Fibroblast of gingiva (primary cell): ENCODE measurements around the gene FAF1.

Source experiments
- DNase-seq: peaks from one replicate; pipeline ENCODE4 v3.0.0-alpha.2; 2011; ENCODE audit warnings: low read depth

The FAF1 gene

DNA sequence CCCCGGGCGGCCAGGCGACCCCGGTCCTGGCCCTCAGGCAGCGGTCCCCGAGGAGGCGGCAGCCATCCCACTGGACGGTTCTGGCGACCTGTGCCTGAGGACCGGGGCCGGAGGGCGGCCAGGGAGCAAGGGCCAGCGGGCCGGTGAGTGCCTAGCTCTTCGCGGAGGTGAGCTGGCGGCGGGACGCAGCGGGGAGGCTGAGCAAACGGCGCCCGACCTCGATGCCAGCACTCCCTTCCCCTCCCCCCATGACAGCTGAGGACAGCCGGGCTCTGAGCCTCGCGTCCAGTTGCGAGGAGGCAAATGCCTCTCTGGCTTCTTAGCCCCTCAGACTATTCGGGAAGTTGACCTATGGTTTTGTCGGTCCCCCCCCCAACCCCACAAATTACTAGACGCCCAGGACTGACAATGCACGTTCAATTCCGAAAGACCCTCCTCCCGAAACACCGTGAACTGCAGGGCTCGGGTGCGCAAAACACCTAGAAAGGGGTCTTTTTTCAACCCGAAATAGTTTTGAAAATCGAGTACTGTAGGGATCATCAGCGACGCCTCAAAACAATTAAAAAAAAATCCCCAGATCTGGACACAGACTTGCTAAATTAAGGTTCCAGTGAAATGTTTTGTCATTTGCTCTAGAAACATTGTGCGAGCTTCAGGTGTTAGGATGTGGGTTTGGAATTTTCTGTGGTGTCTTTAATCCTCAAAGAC, 18.2 kb upstream of the FAF1 start:
- DNase-seq = peak; percentile 61

DNA sequence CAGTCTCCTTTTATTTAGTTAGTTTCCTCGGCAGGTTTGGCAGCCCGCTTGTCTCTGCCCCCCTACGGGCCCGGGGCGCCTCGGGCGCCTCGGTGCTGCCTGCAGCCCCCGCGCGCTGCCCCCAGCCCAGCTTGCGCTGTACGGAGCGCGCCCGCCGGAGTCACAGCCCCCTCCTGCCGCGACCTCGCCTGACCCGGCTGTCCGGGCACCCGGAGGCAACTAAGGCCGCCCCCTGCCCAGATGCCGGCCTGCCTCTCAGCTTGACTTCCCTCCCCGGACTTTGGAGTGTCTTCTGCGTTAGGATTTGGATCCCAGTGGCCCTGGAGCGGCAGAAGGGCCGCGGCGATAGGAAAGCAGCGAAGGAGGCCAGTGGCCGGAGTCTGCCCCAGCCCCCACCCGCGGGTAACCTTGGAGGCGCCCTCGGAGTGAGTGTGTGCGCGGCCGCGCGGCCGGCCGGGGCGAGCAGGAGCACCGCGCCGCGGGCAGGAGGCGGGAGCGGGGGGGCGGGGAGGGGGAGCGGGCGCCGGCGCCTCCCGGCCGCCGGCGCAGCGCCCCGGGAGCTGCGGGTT, 17.6 kb upstream of the FAF1 start:
- peak; percentile 74 for DNase-seq

DNA sequence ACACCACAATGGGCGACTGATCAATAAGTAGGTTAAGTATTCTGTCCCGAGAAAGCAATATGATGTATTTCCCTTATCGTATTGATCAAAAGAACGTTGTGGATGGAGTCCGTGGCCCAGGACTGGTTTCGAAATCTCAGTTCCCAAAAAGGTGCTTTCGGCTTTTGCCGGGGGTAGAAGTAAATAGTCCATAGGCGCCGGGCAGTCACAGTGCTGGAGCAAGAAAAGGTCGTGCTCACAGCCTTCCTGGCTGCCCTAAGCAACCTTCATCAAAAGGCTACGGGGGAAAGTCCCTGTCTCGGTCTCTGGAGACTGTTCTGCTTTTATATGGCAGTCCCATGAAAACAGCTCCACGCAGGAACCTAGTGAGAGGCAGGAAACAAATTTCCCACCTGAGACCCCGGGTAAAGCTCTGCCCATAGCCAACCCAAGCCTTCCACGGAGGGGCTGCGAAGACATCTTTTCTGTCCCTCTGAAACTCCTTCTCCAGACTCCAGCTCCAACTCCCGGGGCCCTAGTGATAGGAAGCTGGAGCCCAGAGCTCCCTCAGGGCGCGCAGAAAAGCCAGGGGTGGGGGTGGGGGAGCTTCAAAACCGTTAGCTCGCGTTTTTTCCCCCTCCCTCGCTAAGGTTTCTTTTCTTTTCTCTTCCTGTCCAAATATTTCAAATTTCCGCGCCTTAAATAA, 17.0 kb upstream of the FAF1 start:
- DNase-seq = peak; percentile 51

DNA sequence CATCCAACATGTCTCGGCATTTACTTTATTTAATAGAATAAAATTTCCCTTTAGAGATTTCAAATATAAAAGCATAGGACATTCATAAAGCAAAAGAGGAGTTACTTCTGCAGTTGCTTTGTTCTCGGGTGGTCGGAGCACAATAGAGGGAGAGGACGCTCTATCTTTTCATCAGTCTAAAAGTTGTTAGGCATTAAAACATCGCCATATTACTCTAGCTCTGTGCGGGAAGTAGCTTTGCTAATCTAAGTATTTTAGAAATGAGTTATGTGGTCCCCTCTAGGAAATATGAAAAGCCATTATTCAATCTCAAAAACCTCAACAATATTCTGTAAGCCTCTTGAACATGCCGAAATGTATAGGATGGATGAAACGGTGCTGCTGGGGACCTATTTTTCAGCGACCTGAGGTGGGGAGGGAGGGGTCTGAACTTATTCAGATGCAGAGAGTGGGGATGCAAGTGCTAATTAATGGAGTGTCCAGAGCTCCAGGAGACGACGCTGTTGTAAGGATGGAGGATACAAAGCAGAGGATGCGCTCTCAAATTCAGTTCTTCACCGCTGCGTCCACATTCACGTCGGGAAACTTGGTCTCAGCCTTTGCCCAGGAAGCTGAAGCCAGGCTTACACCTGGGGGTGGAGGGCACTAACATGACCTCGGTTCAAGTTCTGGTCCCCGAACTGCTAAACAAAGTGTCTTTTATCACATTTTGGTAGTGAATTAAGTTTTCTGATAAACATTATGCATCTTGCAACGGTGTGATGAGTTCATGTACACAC, 16.2 kb upstream of the FAF1 start:
- no peak for DNase-seq

DNA sequence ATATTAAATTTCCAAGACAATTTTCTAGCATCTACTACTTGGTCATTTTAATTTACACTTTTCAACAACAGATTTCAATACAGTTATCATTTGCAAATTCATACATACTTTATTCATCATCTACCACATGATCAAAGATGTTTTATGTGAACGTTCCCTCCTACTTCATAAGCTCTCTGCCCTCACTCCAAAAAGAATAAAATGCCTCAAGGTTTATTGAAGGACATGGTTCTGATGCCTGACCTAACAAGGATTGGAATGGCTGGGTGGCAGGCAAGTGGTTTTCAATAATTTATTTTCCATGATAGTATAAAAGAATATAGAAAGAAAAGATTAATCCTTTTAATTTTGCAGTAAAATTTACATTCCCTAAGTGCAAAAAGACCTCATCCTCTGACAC, 15.4 kb upstream of the FAF1 start:
- DNase-seq = no peak

DNA sequence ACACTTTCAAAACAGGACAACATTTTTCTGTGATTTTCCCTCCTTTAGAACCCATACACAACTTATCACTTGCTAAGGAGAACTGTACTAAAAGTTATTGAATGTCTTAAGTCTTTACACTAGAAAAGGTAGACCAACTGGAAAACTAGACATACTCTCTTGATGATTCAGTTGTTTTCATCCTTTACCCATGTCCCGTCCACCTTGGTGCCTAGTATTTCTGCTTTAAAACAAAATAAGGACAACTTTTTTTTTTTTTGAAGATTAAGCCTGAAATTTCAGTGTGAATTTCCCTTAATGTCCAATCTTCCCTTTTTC, 14.5 kb upstream of the FAF1 start:
- DNase-seq = no peak

DNA sequence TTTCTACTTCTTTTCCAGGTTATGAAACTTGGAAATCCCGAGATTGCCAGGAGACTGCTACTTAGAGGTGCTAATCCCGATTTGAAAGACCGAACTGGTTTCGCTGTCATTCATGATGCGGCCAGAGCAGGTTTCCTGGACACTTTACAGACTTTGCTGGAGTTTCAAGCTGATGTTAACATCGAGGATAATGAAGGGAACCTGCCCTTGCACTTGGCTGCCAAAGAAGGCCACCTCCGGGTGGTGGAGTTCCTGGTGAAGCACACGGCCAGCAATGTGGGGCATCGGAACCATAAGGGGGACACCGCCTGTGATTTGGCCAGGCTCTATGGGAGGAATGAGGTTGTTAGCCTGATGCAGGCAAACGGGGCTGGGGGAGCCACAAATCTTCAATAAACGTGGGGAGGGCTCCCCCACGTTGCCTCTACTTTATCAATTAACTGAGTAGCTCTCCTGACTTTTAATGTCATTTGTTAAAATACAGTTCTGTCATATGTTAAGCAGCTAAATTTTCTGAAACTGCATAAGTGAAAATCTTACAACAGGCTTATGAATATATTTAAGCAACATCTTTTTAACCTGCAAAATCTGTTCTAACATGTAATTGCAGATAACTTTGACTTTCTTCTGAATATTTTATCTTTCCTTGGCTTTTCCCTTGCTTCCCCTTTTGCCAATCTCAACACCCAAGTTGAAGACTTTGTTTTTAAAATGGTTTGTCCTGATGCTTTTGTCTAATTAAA, 14.0 kb upstream of the FAF1 start:
- no peak for DNase-seq

DNA sequence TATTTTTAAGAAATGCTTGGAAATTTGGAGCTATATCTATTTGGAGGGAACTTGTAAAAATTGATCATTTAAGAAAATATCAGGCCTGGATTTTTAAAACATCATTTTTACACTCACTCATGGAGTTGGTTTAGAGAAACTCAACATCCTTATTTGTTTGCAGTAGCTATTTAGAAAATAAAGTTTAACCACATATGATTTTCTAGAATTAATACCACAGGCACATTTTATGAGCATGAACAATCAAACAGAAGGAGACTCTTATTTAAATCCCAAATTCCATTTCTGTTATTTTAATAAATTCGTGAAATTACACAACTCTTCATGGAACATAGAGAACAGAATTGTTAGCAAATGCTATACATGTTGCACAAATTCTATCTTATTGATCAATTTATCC, 13.2 kb upstream of the FAF1 start:
- DNase-seq = peak; percentile 29

DNA sequence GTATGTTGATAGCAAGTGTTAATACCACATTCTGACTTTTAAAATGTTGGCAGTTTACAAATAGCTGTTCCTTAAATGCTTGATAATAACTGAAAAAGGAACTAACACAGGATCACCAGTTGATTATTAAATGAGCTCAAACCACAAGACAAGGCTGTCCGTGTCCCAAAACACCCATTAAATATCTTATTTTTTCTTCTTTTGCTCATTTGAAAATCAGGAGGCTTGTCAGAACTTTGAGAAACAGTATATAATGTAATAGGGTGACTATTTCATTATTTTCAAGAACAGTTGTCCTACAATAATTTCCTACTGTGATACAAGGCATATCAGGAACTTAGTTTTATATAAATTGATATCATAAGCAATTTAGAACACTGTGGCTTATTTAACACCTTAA, 12.7 kb upstream of the FAF1 start:
- no peak for DNase-seq

DNA sequence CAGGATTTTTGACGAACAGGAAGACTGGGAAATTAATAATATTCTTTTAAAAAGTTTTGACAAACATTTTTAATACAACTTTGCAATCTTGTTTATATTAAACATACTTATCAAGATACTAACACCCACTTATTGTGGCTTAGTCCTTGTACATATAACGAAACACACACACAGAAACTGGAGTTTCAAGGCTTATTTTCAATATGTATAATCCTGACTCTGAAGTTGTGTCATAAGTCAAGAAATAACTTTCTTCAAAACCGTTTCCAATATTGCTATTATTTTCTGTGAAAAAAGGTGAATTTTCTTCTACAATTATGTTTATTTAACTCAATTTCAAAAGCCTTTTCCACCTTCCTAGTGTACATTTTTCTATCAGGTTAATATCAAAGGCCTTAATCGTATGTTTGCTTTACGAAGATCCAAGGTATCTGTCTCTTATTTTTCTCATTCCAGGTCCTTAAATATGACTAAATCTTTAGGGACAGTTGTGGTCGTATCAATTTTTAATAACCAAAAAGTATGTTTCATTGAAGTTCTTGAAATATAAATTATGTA, 11.8 kb upstream of the FAF1 start:
- DNase-seq = no peak

DNA sequence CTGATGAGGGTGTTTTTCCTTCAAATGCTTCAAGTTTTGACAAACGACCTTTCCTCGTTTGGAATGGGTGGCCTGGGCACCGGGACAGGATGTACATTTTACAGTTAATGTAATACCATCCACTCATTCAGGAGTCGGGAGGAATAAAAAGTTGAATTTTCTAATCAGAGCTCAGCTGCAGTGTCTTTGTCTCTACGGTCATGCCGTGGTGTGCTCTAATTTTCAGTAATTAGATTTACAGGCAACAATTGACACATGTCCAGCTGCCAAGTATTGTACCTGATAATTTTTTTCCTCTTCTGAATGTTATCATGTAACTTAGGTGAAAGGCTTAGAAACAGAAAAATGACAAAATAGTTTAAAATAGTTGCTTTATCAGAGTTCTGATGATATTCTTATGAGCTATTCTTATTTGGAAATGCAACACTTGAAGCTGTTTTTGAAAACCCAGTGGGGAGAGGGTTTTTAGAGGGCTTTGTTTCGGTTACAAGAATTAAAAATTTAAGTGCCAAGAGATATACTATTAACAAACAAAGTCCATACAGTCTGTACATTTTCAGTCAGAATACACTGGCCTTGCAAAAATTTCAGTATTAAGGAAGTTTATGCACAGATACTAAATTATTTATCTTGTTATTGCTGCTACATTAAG, 11.0 kb upstream of the FAF1 start:
- DNase-seq = no peak

DNA sequence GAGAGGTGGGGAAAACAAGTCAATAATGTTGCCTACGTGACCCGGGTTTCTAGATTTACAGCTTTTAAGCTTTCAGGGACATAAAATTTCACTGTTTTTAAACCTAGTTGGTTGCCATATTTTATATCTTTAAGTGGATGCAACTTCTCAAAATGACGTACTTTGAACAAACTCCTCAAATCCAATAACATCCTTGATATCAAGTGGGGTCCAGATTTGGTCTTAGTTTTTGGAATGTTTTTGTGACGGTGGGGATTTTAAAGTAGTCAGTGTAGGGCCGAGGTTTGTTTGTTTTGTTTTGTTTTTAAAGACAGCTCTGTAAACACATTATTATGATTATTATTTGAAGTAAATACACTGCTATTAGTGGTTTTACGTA, 10.4 kb upstream of the FAF1 start:
- no peak for DNase-seq

DNA sequence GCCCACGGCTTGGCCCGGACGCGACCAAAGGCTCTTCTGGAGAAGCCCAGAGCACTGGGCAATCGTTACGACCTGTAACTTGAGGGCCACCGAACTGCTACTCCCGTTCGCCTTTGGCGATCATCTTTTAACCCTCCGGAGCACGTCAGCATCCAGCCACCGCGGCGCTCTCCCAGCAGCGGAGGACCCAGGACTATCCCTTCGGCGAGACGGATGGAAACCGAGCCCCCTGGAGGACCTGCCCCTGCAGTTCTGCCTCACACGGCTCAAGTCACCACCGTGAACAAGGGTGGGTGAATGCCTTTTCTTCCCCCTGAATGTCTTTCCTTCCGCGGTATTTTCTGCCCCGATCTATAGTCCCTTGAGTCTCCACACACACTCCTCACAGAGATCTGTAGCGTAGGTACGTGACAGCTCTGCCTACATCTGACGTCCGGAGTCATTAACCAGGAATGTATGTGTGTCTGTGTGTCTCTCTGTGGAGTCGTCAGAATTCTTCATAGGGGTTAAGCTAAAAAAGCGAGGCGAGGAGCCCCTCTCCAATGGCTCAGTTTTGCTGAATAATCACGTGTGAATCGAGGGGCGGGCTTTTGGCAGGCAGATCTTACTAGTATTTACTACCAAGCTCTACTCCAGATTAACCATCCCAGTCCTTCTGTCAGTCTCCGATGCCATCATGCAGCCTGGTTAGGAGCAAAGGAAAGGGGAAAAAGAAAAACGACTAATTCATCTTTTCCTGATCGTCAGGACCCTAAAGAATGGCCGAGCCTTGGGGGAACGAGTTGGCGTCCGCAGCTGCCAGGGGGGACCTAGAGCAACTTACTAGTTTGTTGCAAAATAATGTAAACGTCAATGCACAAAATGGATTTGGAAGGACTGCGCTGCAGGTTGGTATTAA, 9.8 kb upstream of the FAF1 start, which contains the start of gene CDKN2C:
Gene CDKN2C, plus strand, starts transcription at position 635 of the 898 bp plus-strand sequence. Its CDS starts 124 bp downstream, at position 759.
- DNase-seq = peak; percentile 90

DNA sequence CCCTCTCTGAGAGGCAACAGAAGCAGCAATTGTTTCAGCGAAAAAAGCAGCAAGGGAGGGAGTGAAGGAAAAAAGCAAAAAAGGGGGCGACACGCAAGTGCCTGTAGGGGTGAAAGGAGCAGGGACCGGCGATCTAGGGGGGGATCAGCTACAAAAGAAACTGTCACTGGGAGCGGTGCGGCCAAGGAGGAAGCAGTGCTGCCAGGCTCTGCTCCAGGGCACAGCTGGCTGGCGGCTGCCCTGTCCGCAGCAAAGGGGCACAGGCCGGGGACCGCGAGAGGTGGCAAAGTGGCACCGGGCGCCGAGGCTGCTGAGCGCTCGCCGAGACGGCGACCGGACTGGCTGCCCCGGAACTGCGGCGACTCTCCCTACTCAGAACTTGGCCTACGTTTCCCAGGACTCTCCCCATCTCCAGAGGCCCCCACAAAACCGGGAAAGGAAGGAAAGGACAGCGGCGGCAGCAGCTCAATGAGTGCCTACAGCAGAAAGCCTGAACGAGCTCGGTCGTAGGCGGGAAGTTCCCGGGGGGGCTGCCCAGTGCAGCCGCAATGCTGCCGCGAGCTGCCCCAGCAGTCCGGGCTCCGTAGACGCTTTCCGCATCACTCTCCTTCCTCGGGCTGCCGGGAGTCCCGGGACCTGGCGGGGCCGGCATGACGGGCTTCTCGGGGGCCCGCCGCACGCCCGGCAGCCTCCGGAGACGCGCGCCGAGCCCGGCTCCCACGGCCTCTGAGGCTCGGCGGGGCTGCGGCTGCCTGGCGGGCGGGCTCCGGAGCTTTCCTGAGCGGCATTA, 8.9 kb upstream of the FAF1 start:
- no peak for DNase-seq

DNA sequence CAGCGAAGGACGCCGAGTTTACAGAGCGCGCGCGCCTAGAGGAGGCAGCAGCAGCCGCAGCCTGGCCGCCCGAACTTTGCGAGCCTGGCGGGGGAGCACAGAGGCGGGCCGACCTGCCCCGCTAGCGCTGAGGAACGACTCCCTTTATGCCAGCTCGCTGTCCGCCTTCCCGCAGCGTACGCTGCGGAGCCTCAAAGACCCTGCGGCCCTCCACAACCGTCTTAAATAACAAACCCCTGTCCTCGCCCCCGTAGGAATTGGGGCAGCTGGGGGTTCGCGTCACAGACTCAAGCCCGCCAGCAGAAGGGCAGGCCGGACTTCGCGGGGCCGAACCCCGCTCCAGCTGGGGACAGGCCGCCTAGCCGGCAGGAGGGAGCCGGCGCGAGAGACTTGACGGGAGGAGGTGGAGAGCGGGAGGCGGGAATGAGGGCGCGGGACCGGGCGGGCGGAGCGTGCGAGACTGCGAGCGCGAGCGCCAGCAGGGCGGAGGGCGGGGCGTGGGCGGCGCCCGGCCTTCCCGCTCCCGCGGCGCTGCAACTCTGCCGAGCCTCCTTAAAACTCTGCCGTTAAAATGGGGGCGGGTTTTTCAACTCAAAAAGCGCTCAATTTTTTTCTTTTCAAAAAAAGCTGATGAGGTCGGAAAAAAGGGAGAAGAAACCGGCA, 8.2 kb upstream of the FAF1 start:
- DNase-seq = peak; percentile 94

DNA sequence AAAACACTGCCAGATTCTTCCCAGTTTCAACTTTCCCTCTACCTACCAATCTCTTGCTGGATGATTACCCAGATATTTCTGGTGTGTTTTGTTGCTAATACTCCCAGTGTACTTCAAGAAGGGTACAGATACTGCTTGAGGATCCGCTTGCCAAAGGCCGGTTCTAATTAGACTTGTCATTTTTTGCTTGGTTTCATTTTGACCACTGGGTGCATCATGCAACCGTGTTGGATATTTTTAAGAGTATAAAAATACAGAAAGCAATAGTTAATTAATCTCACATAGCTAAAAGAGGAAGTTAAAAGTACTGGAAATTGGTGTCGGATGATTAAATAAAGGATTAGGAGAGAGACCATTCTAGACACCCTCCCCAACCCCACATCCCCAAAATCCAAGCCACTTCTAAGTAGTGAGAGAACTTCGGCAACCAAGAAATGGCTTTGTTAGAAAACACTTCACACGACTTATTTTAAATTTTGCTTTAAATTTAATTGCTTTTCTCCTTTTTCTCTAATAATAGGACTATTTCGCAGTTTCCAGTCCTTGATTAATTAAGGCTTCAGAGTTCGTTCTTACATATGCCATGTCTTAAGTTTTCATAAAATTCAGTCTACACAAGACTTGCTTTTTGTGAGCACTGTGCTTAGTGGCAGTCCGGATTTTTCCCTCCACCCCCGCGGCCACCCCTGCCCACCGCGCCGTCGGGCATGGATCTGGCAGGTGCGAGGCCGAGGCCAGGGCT, 7.5 kb upstream of the FAF1 start:
- DNase-seq = peak; percentile 55

DNA sequence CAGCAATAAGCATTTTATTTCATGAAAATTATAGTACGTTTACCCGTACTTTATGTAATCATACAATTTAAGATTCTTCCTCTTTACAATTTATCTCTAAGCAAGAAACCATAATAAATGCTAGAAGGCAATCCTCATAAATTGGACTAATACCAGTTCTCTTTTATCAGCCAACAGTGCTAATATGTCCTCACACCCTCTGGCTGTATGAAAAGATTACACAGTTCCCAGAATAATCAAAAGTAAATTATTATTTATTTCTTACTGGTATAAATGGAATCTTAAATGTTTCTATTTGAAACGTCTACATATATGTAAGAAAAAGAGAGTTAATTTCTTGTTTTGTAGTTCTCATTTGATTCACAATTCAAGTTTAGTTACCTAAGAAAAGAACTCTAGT, 6.9 kb upstream of the FAF1 start:
- DNase-seq = no peak

DNA sequence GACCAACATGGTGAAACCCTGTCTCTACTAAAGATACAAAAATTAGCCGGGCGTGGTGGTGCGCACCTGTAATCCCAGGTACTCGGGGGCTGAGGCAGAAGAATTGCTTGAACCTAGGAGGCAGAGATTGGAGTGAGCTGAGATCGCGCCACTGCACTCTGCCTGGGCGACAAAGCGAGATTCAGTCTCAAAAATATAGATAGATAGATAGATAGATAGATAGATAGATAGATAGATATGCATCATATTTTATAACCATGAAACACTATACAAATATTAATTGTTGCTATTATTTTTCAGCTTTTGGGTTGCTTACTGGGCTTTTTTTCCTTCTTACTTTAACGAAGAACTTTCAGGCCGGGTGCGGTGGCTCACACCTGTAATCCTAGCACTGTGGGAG, 4.8 kb upstream of the FAF1 start:
- no peak for DNase-seq
